ENCODE results near the gene LAMA4.

Gene LAMA4

DNA sequence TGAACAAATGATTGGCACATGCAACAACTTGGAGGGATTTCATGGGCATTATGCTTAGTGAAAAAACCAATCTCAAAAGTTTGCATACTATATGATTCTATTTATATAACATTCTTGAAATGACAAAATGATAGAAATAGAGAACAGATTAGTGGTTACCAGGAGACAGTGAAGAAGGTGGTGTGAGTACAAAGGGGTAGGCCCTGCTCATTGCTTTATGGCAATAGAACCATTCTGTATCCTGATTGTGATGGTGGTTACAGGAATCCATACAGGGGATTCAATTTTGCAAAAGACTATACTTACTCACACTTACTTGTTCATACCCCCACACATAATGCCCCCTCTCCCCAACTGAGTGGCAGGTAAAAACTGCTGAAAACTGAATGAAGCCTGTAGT, 30.2 kb upstream of the LAMA4 start:
- Histone ChIP-seq H3K4me1 (ENCODE audit: insufficient read depth, low read length) (peaks cover 10% of the 10 kb centered on the region), H3K9ac (ENCODE audit: low read depth, low read length) (no peak overlapping the region), H3K9me3 (ENCODE audit: control insufficient read depth, insufficient read depth, low read length) (no peaks in the 10 kb centered on the region), H3K36me3 (ENCODE audit: insufficient read depth, low read length) (no peaks in the 10 kb centered on the region)

DNA sequence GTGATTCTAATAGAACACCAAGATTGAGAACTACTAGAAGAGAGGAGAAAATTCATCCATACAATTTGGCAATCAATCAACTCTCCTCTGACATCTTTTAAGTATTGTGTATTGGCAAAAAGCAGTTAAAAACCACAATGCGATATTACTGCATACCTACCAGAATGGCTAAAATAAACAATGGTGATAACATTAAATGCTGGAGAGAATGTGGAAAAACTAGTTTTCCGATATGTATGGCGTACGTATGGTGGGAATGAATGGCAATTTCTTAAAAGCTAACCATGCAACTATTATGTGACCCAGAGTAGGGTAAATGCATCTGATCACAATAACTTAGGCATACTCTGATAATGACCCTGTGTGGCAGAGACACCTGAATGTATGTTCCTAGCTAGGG, 29.3 kb upstream of the LAMA4 start:
- no peaks in the 10 kb centered on the region for H3K36me3 ChIP-seq (ENCODE audit: insufficient read depth, low read length)
- H3K4me1 ChIP-seq (ENCODE audit: insufficient read depth, low read length): peaks cover 9% of the 10 kb centered on the region

DNA sequence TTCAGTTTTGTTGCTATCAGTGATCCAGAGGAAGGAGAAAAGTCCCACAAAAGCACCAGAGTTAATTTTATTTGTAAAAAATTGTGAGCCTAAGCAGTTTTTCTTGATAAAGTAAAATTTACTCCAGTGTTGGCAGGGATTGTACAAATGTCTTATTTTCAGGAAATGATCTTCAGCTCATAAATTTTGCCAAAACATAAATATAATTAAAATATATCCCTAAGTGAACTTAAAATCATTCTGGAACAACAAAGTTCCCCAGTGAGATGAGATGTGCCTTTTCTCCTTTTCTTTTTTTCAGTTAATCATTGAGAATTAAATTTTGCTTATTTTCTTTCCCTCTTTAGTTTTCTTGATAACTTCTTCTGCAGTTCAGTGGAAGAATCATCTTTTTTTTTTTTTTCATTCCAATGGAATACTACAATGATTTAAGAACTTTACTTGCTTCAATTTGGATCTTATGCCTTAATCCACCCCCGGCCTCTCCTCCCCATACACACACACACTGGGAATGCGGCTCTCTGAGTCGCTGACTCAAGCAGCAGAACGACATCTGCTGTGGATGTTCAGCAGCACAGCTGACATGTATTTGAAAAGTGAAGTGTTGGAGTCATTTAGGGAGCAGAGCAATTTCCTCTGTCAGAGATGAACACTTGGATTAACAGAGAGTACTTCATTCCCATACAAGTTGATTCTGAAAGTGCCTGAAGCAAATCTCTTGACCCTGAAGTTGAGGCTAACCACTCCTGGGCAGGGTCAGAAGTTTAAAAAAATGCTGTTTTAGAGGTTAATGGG, 27.7 kb upstream of the LAMA4 start:
- Histone ChIP-seq H3K9me3 (ENCODE audit: control insufficient read depth, insufficient read depth, low read length) (no peaks in the 10 kb centered on the region), H3K36me3 (ENCODE audit: insufficient read depth, low read length) (no peaks in the 10 kb centered on the region), H3K9ac (ENCODE audit: low read depth, low read length) (no peak overlapping the region), H3K4me1 (ENCODE audit: insufficient read depth, low read length) (peaks cover 9% of the 10 kb centered on the region)

More for the DNA sequence above, 29.3 kb upstream of the LAMA4 start:
- no peak overlapping the region for H3K9ac ChIP-seq (ENCODE audit: low read depth, low read length)
- no peaks in the 10 kb centered on the region for H3K9me3 ChIP-seq (ENCODE audit: control insufficient read depth, insufficient read depth, low read length)

DNA sequence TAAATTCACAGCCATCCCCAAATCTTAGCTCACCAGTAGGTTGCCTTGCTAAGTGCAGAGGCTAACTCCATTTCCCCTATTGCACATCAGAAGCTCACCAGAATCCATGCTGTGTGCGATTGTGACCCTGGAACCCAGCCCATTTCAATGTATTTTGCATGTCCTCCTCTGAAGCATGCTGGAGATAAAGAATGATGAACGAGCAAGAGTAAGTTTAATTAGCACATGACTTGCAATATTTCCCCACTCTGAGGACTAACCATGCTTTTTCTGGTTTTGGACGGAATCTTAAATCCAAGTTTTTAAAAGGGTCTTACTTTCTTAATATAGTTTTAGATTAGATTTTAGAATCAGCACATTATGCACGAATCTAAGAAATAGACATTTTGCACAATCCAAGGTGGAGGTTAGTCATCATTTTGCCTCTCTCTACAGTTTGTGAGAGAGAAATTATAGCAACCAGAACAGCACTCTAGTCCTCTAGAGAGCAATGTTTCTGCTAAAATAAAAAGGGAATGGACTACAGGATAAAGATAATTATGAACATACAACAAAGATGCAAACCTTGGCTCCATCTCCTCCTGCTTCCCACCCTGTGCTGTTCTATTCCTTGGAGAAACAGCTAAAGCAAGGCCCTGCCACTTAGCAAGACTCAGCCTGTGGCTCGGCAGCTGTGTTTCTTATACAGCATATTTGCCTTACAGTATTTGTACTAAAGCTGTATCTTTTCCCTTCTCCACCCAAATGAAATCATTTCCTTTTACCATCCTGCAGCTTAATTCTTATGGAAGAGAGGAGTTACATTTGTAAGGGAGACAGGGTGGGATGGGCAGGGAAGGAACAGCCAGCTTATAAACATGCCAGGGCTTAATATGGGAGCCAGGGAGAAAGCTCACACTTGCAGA, 24.9 kb upstream of the LAMA4 start:
- Histone ChIP-seq H3K4me1 (ENCODE audit: insufficient read depth, low read length) (peaks cover 9% of the 10 kb centered on the region), H3K9me3 (ENCODE audit: control insufficient read depth, insufficient read depth, low read length) (no peaks in the 10 kb centered on the region), H3K36me3 (ENCODE audit: insufficient read depth, low read length) (no peaks in the 10 kb centered on the region)

DNA sequence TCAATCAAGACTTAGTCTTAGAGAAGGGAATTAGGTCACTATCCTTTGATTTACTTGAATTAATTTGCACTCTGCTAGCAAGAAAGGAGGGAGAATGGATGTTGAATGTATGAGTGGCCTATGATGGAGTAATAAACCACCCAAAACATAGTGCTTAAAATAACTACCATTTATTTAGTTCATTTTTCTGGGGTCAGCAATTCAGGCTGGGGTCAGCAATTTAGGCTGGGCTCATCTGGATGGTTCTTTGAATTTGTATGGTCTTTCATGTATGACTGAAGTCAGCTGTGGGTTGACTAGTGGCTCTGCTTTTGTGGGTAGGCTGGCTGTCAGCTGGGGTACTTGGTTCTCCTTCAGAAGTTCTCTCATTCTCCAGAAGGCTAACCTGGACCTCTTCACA, 21.0 kb upstream of the LAMA4 start:
- Histone ChIP-seq H3K9me3 (ENCODE audit: control insufficient read depth, insufficient read depth, low read length) (no peaks in the 10 kb centered on the region), H3K4me1 (ENCODE audit: insufficient read depth, low read length) (peaks cover 3% of the 10 kb centered on the region; the same call in 1 of the 2 replicates), H3K36me3 (ENCODE audit: insufficient read depth, low read length) (no peaks in the 10 kb centered on the region)

More for the DNA sequence above, 24.9 kb upstream of the LAMA4 start:
- H3K9ac ChIP-seq (ENCODE audit: low read depth, low read length): no peak overlapping the region

DNA sequence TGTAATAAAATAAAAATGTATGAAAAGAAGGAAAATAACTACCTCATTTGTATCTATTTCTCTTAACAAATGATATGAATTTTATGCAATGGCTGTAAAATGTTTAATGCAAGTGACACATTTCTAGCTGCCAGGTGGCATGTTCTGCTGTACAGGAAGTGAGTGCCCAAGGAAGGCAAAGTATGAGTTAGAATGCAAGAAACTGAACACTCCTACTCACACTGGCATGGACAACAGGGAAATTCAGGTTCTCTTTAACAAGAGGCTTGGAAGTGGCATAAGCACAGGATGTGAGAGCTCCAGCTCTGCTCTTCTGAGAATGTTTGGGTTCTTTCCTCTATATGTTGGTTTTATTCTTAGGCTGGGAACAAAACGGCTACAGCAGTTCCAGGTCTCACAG, 20.4 kb upstream of the LAMA4 start:
- no peak overlapping the region for H3K9ac ChIP-seq (ENCODE audit: low read depth, low read length)
- H3K9me3 ChIP-seq (ENCODE audit: control insufficient read depth, insufficient read depth, low read length): no peaks in the 10 kb centered on the region
- H3K4me1 ChIP-seq (ENCODE audit: insufficient read depth, low read length): peaks cover 3% of the 10 kb centered on the region; the same call in 1 of the 2 replicates
- no peaks in the 10 kb centered on the region for H3K36me3 ChIP-seq (ENCODE audit: insufficient read depth, low read length)

More for the DNA sequence above, 21.0 kb upstream of the LAMA4 start:
- no peak overlapping the region for H3K9ac ChIP-seq (ENCODE audit: low read depth, low read length)

DNA sequence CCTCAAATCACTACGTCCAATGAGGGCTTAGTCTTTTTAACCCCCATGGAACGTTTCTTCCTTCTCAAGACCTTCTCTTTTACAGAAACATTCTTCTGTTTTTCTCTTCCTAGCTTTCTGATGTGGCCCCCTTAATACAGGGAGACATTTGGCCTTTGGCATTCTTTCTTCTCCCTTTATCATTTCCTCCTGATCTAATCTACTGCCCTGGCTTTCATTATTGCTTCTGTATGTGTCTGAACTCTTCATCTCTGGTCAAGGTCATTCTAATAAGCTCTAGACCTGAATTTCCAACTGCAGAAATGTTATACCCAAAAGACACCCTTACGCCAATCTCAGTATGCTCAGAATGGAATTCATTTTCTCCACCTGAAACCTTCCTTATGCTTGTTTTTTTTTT, 18.4 kb upstream of the LAMA4 start:
- no peak overlapping the region for H3K9ac ChIP-seq (ENCODE audit: low read depth, low read length)
- no peaks in the 10 kb centered on the region for H3K4me1 ChIP-seq (ENCODE audit: insufficient read depth, low read length)
- H3K9me3 ChIP-seq (ENCODE audit: control insufficient read depth, insufficient read depth, low read length): no peaks in the 10 kb centered on the region
- H3K36me3 ChIP-seq (ENCODE audit: insufficient read depth, low read length): no peaks in the 10 kb centered on the region

DNA sequence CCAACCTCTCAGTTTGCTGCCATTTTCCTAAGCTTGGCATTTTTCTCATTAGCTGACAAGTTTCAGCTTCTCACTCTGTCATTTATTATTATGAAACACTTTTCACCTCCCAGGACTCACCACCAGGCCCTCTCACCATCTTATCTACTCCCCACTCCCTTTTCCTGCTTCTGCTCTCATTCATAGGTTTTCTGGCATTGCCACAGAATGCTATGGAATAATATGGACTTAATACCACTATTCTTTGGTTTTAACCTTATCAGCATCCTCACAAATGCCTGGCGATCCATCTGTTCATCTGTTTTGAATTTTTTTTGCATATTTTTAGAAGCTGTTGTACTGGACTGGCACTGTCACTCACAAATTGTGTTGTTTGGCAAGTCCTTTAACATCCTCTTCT, 16.4 kb upstream of the LAMA4 start:
- Histone ChIP-seq H3K4me1 (ENCODE audit: insufficient read depth, low read length) (no peaks in the 10 kb centered on the region), H3K9ac (ENCODE audit: low read depth, low read length) (no peak overlapping the region), H3K9me3 (ENCODE audit: control insufficient read depth, insufficient read depth, low read length) (no peaks in the 10 kb centered on the region), H3K36me3 (ENCODE audit: insufficient read depth, low read length) (no peaks in the 10 kb centered on the region)

DNA sequence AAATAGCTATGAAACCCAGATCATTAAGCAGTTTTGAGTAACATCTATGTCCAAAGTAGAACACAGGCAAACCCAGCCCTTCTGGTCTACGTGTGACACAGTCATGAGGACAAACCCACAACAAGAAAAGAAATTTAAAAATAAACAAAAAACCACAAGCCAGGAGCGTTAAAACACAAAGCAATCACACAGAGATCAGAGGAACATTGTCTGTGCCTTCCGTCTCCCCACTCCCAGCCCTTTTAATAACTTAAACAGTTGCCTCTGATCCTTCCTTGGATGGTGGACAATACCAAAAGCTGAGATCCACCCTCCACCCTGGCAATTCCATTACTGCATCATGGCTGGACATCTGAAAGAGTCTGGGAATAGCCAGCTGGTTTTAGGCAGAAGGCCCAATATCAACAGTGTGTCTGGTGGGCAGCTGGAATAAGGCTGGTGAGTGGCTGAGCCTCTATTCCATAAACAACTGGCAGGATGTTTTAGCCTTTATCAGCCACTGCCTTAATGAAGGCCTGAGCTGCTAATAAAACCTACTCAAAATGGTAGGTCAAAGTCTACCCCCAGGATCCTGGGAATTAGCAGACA, 15.7 kb upstream of the LAMA4 start:
- Histone ChIP-seq H3K36me3 (ENCODE audit: insufficient read depth, low read length) (no peaks in the 10 kb centered on the region), H3K9ac (ENCODE audit: low read depth, low read length) (no peak overlapping the region), H3K4me1 (ENCODE audit: insufficient read depth, low read length) (no peaks in the 10 kb centered on the region), H3K9me3 (ENCODE audit: control insufficient read depth, insufficient read depth, low read length) (no peaks in the 10 kb centered on the region)

DNA sequence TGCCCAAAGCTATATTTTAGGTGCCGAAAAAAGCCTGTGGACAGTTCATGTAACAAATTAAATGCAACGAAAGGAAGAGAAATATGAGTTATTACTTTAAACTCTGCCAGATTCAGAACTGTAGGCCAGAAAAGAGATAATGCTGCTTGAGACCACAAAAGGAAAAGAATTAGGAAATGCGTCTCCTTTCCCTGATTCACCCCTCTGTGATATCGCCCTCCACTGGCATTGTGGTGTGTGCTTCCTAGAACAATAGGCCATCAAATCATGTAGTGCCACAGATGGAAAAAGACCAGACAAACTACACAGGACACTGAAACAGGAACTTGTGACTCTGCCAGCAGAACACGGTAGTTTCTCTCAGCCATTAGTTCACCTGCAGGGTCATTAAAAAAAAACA, 14.7 kb upstream of the LAMA4 start:
- Histone ChIP-seq H3K4me1 (ENCODE audit: insufficient read depth, low read length) (no peaks in the 10 kb centered on the region), H3K9me3 (ENCODE audit: control insufficient read depth, insufficient read depth, low read length) (no peaks in the 10 kb centered on the region), H3K36me3 (ENCODE audit: insufficient read depth, low read length) (no peaks in the 10 kb centered on the region), H3K9ac (ENCODE audit: low read depth, low read length) (no peak overlapping the region)

DNA sequence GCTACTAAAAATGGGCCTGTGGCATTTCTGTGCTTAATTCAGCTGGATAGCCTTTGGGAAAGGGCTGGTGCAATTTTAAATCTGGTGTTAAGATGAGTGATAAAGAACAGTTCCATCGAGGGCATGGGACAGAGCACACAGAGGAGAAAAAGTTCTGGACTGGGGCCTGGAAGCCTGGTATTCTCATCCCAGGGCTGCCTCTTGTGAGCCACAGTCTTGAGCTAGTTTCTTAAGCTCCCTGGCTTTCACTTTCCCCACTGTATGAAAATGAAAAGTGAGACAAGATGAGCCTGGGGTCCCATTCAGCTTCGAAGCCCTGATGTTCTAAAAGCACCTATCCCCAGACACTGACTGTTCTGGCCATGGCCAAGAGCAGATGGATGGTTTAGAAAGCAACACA, 14.3 kb upstream of the LAMA4 start:
- Histone ChIP-seq H3K36me3 (ENCODE audit: insufficient read depth, low read length) (no peaks in the 10 kb centered on the region), H3K9ac (ENCODE audit: low read depth, low read length) (no peak overlapping the region), H3K4me1 (ENCODE audit: insufficient read depth, low read length) (no peaks in the 10 kb centered on the region), H3K9me3 (ENCODE audit: control insufficient read depth, insufficient read depth, low read length) (no peaks in the 10 kb centered on the region)

DNA sequence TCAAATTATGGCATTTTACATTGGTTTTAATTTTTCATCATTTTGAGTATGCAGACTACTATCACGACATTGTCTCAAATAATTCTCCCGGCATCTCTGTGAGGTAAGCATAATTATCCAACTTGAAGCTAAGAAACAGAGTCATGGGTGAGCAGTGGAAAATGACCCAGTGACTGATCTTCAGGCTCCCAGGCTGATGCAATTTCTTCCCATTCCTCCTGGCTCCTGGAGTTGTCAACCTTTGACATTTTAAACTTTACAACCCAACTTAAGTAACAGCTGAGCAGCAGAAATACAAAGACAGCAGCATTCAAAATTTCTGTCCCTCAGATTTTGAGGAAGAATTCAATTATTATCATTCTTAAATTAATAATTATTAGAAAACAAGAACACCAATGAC, 13.7 kb upstream of the LAMA4 start:
- Histone ChIP-seq H3K4me1 (ENCODE audit: insufficient read depth, low read length) (no peaks in the 10 kb centered on the region), H3K9ac (ENCODE audit: low read depth, low read length) (no peak overlapping the region), H3K36me3 (ENCODE audit: insufficient read depth, low read length) (no peaks in the 10 kb centered on the region), H3K9me3 (ENCODE audit: control insufficient read depth, insufficient read depth, low read length) (no peaks in the 10 kb centered on the region)

DNA sequence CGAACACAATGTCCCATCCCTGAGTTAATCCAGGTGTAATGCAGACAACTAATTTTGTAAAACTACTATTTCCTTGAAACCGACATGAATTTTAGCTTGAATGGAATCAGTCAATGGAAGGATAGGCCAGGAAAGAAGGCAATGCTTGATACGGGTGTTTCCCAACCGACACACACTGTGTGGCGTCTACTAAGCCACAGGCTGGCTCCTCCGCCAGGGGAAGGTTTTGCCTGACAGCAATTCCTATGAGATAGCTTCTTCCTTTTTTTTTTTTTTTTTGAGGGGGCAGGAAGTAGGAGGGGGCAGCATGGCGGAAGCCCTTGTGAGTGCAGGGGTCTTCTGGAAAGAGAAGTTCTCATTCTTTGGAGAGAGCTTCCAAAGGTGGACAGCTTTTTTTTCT, 12.0 kb upstream of the LAMA4 start:
- H3K36me3 ChIP-seq (ENCODE audit: insufficient read depth, low read length): no peaks in the 10 kb centered on the region
- H3K4me1 ChIP-seq (ENCODE audit: insufficient read depth, low read length): no peaks in the 10 kb centered on the region
- H3K9me3 ChIP-seq (ENCODE audit: control insufficient read depth, insufficient read depth, low read length): no peaks in the 10 kb centered on the region
- H3K9ac ChIP-seq (ENCODE audit: low read depth, low read length): no peak overlapping the region

DNA sequence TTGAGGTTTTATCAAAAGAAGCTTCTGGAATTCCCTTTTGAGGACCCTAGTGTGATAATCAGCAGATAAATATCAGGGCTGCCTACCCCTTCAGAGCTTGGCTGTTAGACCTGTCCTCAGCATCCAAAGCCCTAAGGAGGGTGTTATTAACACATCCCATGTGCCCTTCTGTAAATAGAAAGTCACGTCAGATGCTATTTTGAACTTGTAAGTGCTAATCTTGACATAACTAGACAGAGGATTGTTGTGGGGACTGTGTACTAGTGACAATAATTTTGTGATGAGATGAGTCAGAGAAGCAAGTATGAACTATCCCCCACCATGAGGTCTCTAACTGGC, 4.9 kb upstream of the LAMA4 start:
- H3K4me1 ChIP-seq (ENCODE audit: insufficient read depth, low read length): peaks cover 4% of the 10 kb centered on the region; the same call in 1 of the 2 replicates
- no peak overlapping the region for H3K9ac ChIP-seq (ENCODE audit: low read depth, low read length)
- H3K9me3 ChIP-seq (ENCODE audit: control insufficient read depth, insufficient read depth, low read length): no peaks in the 10 kb centered on the region
- no peaks in the 10 kb centered on the region for H3K36me3 ChIP-seq (ENCODE audit: insufficient read depth, low read length)

All from ES-I3 (cell line).